ENCODE data around the gene YOD1. TPM values are rescaled to one million over a fixed set of nuclear protein-coding genes. Genes with fewer than 3 reads are reported as not detected.

Gene YOD1
- total RNA-seq, 6 donors from 2014 or later: 6.0 to 24.4 (median 9.4) TPM

DNA sequence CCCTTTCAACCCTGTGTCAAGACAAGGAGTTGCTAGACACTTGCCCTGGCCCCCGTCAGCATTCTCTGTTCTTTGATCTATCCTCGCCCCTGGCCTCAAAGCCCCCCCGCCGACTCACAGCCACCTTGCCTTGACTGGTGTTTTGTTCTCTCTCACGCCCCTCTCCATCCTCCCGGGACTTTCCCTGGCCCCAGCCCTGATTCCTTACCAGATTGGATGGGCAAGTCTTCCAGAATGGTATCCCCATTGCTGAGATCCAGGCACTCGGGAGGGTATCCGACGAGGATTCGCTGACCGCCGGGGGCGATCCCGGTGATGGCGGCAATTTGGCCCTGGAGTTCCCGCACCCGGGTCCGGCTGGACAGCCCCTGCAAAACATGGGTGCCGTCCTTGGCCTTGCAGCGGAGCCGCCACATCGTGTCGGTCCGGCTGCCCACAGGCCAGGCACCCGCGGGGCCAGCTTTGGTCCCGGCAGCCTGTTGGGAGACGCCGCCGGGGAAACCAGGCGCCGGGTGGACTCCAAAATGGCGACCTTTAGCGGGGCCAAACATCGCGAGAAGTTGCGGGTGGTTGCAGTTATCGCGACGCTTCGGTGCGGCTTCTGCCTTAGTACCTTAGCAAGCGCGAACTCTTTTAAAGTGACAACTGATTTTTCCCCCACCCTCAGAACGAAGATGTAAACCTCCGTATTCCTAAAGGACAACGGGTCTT lies 373 bp downstream of the YOD1 start:
- 0 to 3% methylated on average over 15 to 26 of the region's 47 CpGs for WGBS, 2 donors

DNA sequence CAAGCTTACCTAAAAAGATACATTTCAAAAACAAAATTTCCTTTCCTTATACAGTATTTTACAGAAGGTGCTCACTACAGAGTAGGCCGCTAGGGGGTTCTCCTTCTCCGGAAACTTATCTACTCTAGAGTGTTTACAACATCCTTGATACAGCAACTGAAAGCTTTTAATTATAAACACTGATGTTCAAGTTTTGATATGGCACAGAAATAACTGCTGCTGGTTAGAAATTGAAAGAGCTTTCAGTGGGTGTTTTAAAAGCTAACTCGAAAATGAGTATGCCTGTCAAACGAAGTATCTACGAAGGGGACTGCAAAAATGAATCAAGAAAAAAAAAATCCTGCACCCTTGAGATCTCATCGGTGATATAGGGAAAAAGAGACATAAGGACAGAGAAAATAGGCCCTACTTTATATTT lies 1.0 kb downstream of the YOD1 start:
- Histone ChIP-seq H3K27me3 (no peaks in the 10 kb centered on the region), H3K27ac (peak overlapping the region; percentile 90 to 97 (median 94)), H3K36me3 (peaks cover 0 to 21% (median 7%) of the 10 kb centered on the region in 4 donors), H3K9me3 (no peaks in the 10 kb centered on the region), H3K4me1 (peaks cover 39 to 68% (median 48%) of the 10 kb centered on the region in 4 donors), H3K4me3 (peak overlapping the region; percentile 71 to 91 (median 80))
- TF ChIP-seq, protein P1, sequence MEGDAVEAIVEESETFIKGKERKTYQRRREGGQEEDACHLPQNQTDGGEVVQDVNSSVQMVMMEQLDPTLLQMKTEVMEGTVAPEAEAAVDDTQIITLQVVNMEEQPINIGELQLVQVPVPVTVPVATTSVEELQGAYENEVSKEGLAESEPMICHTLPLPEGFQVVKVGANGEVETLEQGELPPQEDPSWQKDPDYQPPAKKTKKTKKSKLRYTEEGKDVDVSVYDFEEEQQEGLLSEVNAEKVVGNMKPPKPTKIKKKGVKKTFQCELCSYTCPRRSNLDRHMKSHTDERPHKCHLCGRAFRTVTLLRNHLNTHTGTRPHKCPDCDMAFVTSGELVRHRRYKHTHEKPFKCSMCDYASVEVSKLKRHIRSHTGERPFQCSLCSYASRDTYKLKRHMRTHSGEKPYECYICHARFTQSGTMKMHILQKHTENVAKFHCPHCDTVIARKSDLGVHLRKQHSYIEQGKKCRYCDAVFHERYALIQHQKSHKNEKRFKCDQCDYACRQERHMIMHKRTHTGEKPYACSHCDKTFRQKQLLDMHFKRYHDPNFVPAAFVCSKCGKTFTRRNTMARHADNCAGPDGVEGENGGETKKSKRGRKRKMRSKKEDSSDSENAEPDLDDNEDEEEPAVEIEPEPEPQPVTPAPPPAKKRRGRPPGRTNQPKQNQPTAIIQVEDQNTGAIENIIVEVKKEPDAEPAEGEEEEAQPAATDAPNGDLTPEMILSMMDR (IDR thresholded peaks at IDR 0.05): peak; percentile 72 to 91 (median 76)
- no peak for TF ChIP-seq POLR2AphosphoS5 (IDR thresholded peaks at IDR 0.05)
- no peak for TF ChIP-seq EP300 (IDR thresholded peaks at IDR 0.05)
- DNase-seq (peak in 1 of 2 donors; percentile 65), ATAC-seq (ENCODE audit: low FRiP score in 2 of 2) (peak in 1 of 2 donors; percentile 75)
- WGBS, 2 donors: 0 to 3% methylated on average over 6 of the region's 6 CpGs

More for the DNA sequence above, 373 bp downstream of the YOD1 start:
- peaks cover 36 to 64% (median 47%) of the 10 kb centered on the region in 4 donors for H3K4me1 ChIP-seq
- H3K9me3 ChIP-seq: no peaks in the 10 kb centered on the region
- no peaks in the 10 kb centered on the region for H3K27me3 ChIP-seq
- H3K27ac ChIP-seq: peak overlapping the region; percentile 90 to 97 (median 94)
- DNase-seq (peak; percentile 90 to 93), ATAC-seq (ENCODE audit: low FRiP score in 2 of 2) (peak; percentile 75 to 87)
- peak overlapping the region; percentile 71 to 91 (median 80) for H3K4me3 ChIP-seq
- peaks cover 0 to 21% (median 7%) of the 10 kb centered on the region in 4 donors for H3K36me3 ChIP-seq
- TF ChIP-seq, protein P1 (IDR thresholded peaks at IDR 0.05): no peak
- TF ChIP-seq POLR2AphosphoS5 (IDR thresholded peaks at IDR 0.05) (peak; percentile 37 to 53), POLR2A (IDR thresholded peaks at IDR 0.05) (peak in 3 of 4 donors; percentile 36 to 81 (median 38))

DNA sequence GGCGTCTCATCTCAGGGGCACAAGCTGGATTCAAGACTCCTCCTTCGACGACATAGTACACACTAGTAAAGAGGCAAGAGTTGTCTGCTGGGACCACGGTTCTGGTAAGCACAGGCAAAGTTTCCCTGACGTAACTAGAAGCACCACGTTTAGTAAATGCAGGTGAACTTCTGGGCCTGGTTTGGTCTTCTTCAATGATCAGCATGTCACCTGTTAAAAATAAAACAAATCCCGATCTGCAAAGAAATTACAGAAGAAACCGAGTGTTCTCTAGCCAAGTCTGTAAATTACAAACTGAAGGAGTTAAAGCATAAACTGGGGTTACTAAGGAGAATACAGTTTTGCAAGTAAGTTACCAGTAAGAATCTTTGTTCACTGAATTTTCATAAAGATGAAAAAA lies 1.5 kb downstream of the YOD1 start:
- Histone ChIP-seq H3K4me1 (peaks cover 37 to 66% (median 48%) of the 10 kb centered on the region in 4 donors), H3K27ac (peak overlapping the region in 2 of 4 donors; percentile 93 to 96)
- 45 to 66% methylated on average over 8 of the region's 8 CpGs for WGBS, 2 donors

DNA sequence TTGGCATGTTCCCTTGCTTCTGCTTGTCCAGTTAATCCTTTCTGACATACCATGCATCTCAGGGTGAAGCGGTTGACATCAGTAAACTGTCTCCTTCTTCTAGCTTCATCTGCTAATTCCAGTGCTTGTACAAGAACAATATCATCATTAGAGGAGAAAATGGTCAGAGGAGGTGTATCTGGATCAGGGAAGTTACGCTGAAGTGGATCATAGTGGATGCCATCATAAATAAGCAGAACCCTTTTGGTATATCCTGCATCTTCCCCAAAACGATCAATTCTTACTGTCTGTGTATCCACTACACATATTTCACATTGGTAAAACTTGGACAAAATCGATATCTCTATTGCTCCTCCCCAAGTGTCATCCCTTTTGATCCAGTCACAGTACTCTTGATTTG lies 2.0 kb downstream of the YOD1 start:
- 89 to 90% methylated on average over 4 of the region's 4 CpGs for WGBS, 2 donors
- no peak for DNase-seq
- H3K4me3 ChIP-seq: peak overlapping the region in 1 of 4 donors; percentile 76
- no peak overlapping the region for H3K27ac ChIP-seq
- H3K9me3 ChIP-seq: no peaks in the 10 kb centered on the region
- no peak for TF ChIP-seq POLR2AphosphoS5 (IDR thresholded peaks at IDR 0.05)
- TF ChIP-seq, protein P1 (IDR thresholded peaks at IDR 0.05): no peak
- no peak for TF ChIP-seq EP300 (IDR thresholded peaks at IDR 0.05)
- TF ChIP-seq POLR2A (IDR thresholded peaks at IDR 0.05): no peak
- ATAC-seq (ENCODE audit: low FRiP score in 2 of 2): no peak
- no peaks in the 10 kb centered on the region for H3K27me3 ChIP-seq
- peaks cover 32 to 61% (median 46%) of the 10 kb centered on the region in 4 donors for H3K4me1 ChIP-seq
- peaks cover 0 to 21% (median 7%) of the 10 kb centered on the region in 4 donors for H3K36me3 ChIP-seq

More for the DNA sequence above, 1.5 kb downstream of the YOD1 start:
- Histone ChIP-seq H3K27me3 (no peaks in the 10 kb centered on the region), H3K9me3 (no peaks in the 10 kb centered on the region), H3K4me3 (peak overlapping the region in 3 of 4 donors; percentile 71 to 84 (median 76)), H3K36me3 (peaks cover 0 to 21% (median 7%) of the 10 kb centered on the region in 4 donors)
- no peak for ATAC-seq (ENCODE audit: low FRiP score in 2 of 2)
- no peak for DNase-seq
- TF ChIP-seq POLR2AphosphoS5 (IDR thresholded peaks at IDR 0.05) (no peak), POLR2A (IDR thresholded peaks at IDR 0.05) (no peak), EP300 (IDR thresholded peaks at IDR 0.05) (no peak)
- TF ChIP-seq, protein P1 (IDR thresholded peaks at IDR 0.05): no peak

Data from upper lobe of left lung (tissue), 6 donors.